HepG2 (cell line): ENCODE measurements around the gene ZNF540. TPM values are rescaled to one million over a fixed set of nuclear protein-coding genes. Genes with fewer than 3 reads are reported as not detected.

Experiments used
- ARNT2 ChIP-seq: sonication (generic); formaldehyde crosslinking; IDR thresholded peaks from 2 replicates; pipeline ENCODE4 v1.8.0; 2022; ENCODE audit warnings: mild to moderate bottlenecking, low read depth, missing genetic modification reagents, moderate library complexity
- CCAR2 ChIP-seq: fragments of 200-400 bp; formaldehyde crosslinking; optimal IDR thresholded peaks from 2 replicates; pipeline ENCODE3; 2018; ENCODE audit warnings: low read depth, mild to moderate bottlenecking, low read length, moderate library complexity
- CCDC6 ChIP-seq: sonication (generic); formaldehyde crosslinking; IDR thresholded peaks from 2 replicates; pipeline ENCODE4 v1.8.1; 2022; ENCODE audit warnings: mild to moderate bottlenecking, missing genetic modification reagents, moderate library complexity
- JUNB ChIP-seq: sonication (generic); formaldehyde crosslinking; IDR thresholded peaks from 2 replicates; pipeline ENCODE4 v1.8.0; 2022; ENCODE audit warnings: missing genetic modification reagents, mild to moderate bottlenecking, borderline replicate concordance
- KMT2A ChIP-seq: sonication (generic); formaldehyde crosslinking; IDR thresholded peaks from 2 replicates; pipeline ENCODE4 v1.4.0; 2020; ENCODE audit warnings: missing genetic modification reagents
- MED1 ChIP-seq: sonication (generic); formaldehyde crosslinking; IDR thresholded peaks from 2 replicates; pipeline ENCODE4 v1.4.0; 2020; ENCODE audit warnings: missing genetic modification reagents
- NPAS2 ChIP-seq: sonication (generic); formaldehyde crosslinking; IDR thresholded peaks from 2 replicates; pipeline ENCODE4 v1.8.0; 2022; ENCODE audit warnings: mild to moderate bottlenecking, missing genetic modification reagents, borderline replicate concordance
- TAF1 ChIP-seq: sonication (generic); formaldehyde crosslinking; IDR thresholded peaks from 2 replicates; pipeline ENCODE4 v1.4.0; 2020; ENCODE audit warnings: missing genetic modification reagents
- ZBTB38 ChIP-seq: sonication (generic); formaldehyde crosslinking; IDR thresholded peaks from 2 replicates; pipeline ENCODE4 v1.5.1; 2020; ENCODE audit warnings: mild to moderate bottlenecking, missing genetic modification reagents
- ZBTB7A ChIP-seq: sonication (generic); formaldehyde crosslinking; IDR thresholded peaks from 2 replicates; pipeline ENCODE4 v1.8.0; 2022; ENCODE audit warnings: mild to moderate bottlenecking, missing genetic modification reagents
- ZNF550 ChIP-seq: sonication (generic); formaldehyde crosslinking; IDR thresholded peaks from 2 replicates; pipeline ENCODE4 v1.4.0; 2020; ENCODE audit warnings: mild to moderate bottlenecking, missing genetic modification reagents, borderline replicate concordance
- ZNF557 ChIP-seq: sonication (generic); formaldehyde crosslinking; IDR thresholded peaks from 2 replicates; pipeline ENCODE4 v1.4.0; 2020; ENCODE audit warnings: missing genetic modification reagents
- ZNF724P ChIP-seq: sonication (generic); formaldehyde crosslinking; IDR thresholded peaks from 2 replicates; pipeline ENCODE4 v1.8.0; 2022; ENCODE audit warnings: missing genetic modification reagents, borderline replicate concordance
- ZSCAN12 ChIP-seq: sonication (generic); formaldehyde crosslinking; IDR thresholded peaks from 2 replicates; pipeline ENCODE4 v1.9.0; 2021; ENCODE audit warnings: mild to moderate bottlenecking, missing genetic modification reagents
- ZSCAN22 ChIP-seq: sonication (generic); formaldehyde crosslinking; IDR thresholded peaks from 2 replicates; pipeline ENCODE4 v1.4.0; 2020; ENCODE audit warnings: mild to moderate bottlenecking, missing genetic modification reagents
- polyA plus RNA-seq, 8 experiments: library from polyadenylated mRNA; depleted of rRNA in 3 of 8; stranded (reverse) in 7 of 8; unstranded in 1 of 8; fragments of >200 nt; fragmentation: Illumina TruSeq in 4 of 8; extraction: Trizol in 4 of 8; gene quantifications; 2 replicates each; pipeline versions ENCODE4 v1.2.1 to v1.2.3, GENCODE V29; 2011 to 2016; ENCODE audit warnings: low read depth in 4 of 8, missing spikeins in 1 of 8, mixed read lengths in 1 of 8; ENCODE audit not compliant: insufficient read depth in 1 of 8
- total RNA-seq, 5 experiments: library from RNA; depleted of rRNA; stranded (reverse); fragments of >200 nt; fragmentation: Illumina TruSeq; extraction: Trizol; gene quantifications; 2 replicates each; pipeline ENCODE4 v1.2.3, GENCODE V29; 2016; ENCODE audit warnings: low read depth in 1 of 5
- TF ChIP-seq, protein P1 (sequence below): sonication (generic); formaldehyde crosslinking; IDR thresholded peaks from 2 replicates; pipeline ENCODE4 v1.8.0; 2022; ENCODE audit warnings: missing genetic modification reagents, mild to moderate bottlenecking, moderate library complexity, borderline replicate concordance
- TF ChIP-seq, protein P2 (sequence below): IDR thresholded peaks from 2 replicates; pipeline ENCODE4 v1.6.1; 2012; ENCODE audit warnings: low read length, improper control_type of control experiment
- TF ChIP-seq, protein P3 (sequence below): sonication (generic); formaldehyde crosslinking; IDR thresholded peaks from 2 replicates; pipeline ENCODE4 v1.8.0; 2022; ENCODE audit warnings: mild to moderate bottlenecking, missing genetic modification reagents, moderate library complexity
- TF ChIP-seq, protein P4 (sequence below): sonication (generic); formaldehyde crosslinking; IDR thresholded peaks from 2 replicates; pipeline ENCODE4 v1.4.0; 2020; ENCODE audit warnings: mild to moderate bottlenecking, missing genetic modification reagents
- TF ChIP-seq, protein P5 (sequence below): sonication (generic); formaldehyde crosslinking; IDR thresholded peaks from 2 replicates; pipeline ENCODE4 v1.8.0; 2022; ENCODE audit warnings: missing genetic modification reagents, low read depth, mild to moderate bottlenecking, borderline replicate concordance

ZNF540 gene
- total and polyA plus RNA-seq, 2 of the 13 experiments (the other 11 are each of a cell fraction or from before 2014, with no cell fraction given): 0.21 to 0.40 TPM

DNA sequence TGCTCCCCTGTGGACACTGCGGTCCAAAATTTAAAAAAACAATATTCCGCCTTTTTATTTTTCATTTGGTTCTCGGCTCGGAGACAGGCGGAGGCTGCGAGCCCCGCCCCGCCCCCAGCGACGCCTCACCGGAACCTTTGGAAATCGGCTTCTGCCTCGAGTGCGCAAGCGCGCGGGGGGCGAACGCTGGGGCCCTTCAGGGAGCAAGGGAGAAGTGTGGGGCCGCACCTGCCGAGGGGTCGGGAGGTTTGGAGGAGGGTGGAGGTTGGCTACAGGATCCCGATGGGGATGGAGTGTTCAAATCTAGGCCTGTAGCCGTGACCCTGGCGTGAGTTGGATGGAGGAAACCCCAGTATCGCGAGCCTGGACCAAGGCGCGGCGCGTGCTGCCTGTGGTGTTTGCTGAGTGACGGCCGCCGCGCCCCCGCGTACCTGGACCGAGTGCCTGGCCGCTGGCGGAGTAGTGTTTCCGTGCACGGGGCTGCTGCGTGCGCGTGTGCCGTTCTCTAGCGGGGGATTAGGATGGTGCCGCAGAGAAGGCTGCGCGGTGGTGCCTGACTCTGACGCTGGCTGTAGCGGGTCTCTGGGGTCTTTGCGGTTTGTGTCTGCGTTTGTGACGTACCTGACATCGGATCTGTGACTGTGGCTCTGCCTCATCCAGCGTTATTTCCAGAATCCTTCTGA lies 61.2 kb downstream of the ZNF540 start (continued):
- TF ChIP-seq ARNT2 (CRISPR knock-in tag) (peak; percentile 36; the same call in 1 of the 2 replicates), CCAR2 (no peak), ZNF557 (CRISPR knock-in tag) (peak; percentile 59; the same call in 1 of the 2 replicates), CCDC6 (CRISPR knock-in tag) (peak; percentile 82; the same call in 1 of the 2 replicates), KMT2A (CRISPR knock-in tag) (peak; percentile 93), ZSCAN22 (CRISPR knock-in tag) (0 out of 2 replicates have a peak, but pooled peaks have one; percentile 40), NPAS2 (no peak), ZBTB7A (CRISPR knock-in tag) (peak; percentile 87; the same call in 1 of the 2 replicates), MED1 (CRISPR knock-in tag) (peak; percentile 68; the same call in 1 of the 2 replicates), ZNF550 (CRISPR knock-in tag) (peak; percentile 74; the same call in 1 of the 2 replicates), JUNB (no peak), ZSCAN12 (CRISPR knock-in tag) (no peak), ZNF724P (CRISPR knock-in tag) (no peak), TAF1 (CRISPR knock-in tag) (peak; percentile 36; the same call in 1 of the 2 replicates), ZBTB38 (0 out of 2 replicates have a peak, but pooled peaks have one; percentile 17)
- TF ChIP-seq, protein P1, sequence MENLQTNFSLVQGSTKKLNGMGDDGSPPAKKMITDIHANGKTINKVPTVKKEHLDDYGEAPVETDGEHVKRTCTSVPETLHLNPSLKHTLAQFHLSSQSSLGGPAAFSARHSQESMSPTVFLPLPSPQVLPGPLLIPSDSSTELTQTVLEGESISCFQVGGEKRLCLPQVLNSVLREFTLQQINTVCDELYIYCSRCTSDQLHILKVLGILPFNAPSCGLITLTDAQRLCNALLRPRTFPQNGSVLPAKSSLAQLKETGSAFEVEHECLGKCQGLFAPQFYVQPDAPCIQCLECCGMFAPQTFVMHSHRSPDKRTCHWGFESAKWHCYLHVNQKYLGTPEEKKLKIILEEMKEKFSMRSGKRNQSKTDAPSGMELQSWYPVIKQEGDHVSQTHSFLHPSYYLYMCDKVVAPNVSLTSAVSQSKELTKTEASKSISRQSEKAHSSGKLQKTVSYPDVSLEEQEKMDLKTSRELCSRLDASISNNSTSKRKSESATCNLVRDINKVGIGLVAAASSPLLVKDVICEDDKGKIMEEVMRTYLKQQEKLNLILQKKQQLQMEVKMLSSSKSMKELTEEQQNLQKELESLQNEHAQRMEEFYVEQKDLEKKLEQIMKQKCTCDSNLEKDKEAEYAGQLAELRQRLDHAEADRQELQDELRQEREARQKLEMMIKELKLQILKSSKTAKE (CRISPR knock-in tag): peak; percentile 46; the same call in 1 of the 2 replicates
- TF ChIP-seq, protein P2, sequence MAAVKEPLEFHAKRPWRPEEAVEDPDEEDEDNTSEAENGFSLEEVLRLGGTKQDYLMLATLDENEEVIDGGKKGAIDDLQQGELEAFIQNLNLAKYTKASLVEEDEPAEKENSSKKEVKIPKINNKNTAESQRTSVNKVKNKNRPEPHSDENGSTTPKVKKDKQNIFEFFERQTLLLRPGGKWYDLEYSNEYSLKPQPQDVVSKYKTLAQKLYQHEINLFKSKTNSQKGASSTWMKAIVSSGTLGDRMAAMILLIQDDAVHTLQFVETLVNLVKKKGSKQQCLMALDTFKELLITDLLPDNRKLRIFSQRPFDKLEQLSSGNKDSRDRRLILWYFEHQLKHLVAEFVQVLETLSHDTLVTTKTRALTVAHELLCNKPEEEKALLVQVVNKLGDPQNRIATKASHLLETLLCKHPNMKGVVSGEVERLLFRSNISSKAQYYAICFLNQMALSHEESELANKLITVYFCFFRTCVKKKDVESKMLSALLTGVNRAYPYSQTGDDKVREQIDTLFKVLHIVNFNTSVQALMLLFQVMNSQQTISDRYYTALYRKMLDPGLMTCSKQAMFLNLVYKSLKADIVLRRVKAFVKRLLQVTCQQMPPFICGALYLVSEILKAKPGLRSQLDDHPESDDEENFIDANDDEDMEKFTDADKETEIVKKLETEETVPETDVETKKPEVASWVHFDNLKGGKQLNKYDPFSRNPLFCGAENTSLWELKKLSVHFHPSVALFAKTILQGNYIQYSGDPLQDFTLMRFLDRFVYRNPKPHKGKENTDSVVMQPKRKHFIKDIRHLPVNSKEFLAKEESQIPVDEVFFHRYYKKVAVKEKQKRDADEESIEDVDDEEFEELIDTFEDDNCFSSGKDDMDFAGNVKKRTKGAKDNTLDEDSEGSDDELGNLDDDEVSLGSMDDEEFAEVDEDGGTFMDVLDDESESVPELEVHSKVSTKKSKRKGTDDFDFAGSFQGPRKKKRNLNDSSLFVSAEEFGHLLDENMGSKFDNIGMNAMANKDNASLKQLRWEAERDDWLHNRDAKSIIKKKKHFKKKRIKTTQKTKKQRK: no peak
- TF ChIP-seq, protein P3, sequence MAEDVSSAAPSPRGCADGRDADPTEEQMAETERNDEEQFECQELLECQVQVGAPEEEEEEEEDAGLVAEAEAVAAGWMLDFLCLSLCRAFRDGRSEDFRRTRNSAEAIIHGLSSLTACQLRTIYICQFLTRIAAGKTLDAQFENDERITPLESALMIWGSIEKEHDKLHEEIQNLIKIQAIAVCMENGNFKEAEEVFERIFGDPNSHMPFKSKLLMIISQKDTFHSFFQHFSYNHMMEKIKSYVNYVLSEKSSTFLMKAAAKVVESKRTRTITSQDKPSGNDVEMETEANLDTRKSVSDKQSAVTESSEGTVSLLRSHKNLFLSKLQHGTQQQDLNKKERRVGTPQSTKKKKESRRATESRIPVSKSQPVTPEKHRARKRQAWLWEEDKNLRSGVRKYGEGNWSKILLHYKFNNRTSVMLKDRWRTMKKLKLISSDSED (CRISPR knock-in tag): no peak
- TF ChIP-seq, protein P4, sequence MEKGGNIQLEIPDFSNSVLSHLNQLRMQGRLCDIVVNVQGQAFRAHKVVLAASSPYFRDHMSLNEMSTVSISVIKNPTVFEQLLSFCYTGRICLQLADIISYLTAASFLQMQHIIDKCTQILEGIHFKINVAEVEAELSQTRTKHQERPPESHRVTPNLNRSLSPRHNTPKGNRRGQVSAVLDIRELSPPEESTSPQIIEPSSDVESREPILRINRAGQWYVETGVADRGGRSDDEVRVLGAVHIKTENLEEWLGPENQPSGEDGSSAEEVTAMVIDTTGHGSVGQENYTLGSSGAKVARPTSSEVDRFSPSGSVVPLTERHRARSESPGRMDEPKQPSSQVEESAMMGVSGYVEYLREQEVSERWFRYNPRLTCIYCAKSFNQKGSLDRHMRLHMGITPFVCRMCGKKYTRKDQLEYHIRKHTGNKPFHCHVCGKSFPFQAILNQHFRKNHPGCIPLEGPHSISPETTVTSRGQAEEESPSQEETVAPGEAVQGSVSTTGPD (CRISPR knock-in tag): no peak; the same call in 1 of the 2 replicates
- TF ChIP-seq, protein P5, sequence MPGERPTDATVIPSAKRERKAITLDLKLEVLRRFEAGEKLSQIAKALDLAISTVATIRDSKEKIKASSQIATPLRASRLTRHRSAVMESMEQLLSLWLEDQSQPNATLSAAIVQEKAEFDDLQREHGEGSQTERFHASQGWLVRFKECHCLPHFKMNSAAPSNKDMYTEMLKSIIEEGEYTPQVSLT (CRISPR knock-in tag): no peak
